ENCODE measurements around the gene FOXI1. TPM values are rescaled to one million over a fixed set of nuclear protein-coding genes. Genes with fewer than 3 reads are reported as not detected.

Gene FOXI1
- total RNA-seq, 4 donors from 2014 or later = not detected

- no peak overlapping the region for H3K4me3 ChIP-seq
- intact Hi-C loops (cut with DNase I; ENCODE audit: low total_unique reads) (no loop called here), in situ Hi-C loops (cut with MboI; ENCODE audit: low sequenced_read_pairs in 4 of 4) (no loop called here)
- no peaks in the 10 kb centered on the region for H3K4me1 ChIP-seq
- TF ChIP-seq CTCF (IDR thresholded peaks at IDR 0.05 in 4 of 5, conservative IDR thresholded peaks at IDR 0.05 in 1 of 5) (no peak), POLR2A (IDR thresholded peaks at IDR 0.05) (no peak)
- no peak overlapping the region for H3K27ac ChIP-seq
- no peak for DNase-seq
- no peaks in the 10 kb centered on the region for H3K9me3 ChIP-seq
- H3K27me3 ChIP-seq = no peaks in the 10 kb centered on the region
- no peak for ATAC-seq
- no peaks in the 10 kb centered on the region for H3K36me3 ChIP-seq
These were observed 27.3 kb downstream of the FOXI1 start for GRCh38 chr5:170132976-170133448.

GRCh38 chr5:170135796-170136490 is 30.2 kb downstream of the FOXI1 start:
- in situ Hi-C loops (cut with MboI; ENCODE audit: low sequenced_read_pairs in 4 of 4) (no loop called here), intact Hi-C loops (cut with DNase I; ENCODE audit: low total_unique reads) (no loop called here)
- H3K36me3 ChIP-seq = no peaks in the 10 kb centered on the region
- ATAC-seq (no peak), DNase-seq (no peak)
- no peaks in the 10 kb centered on the region for H3K27me3 ChIP-seq
- H3K4me1 ChIP-seq = no peaks in the 10 kb centered on the region
- no peak overlapping the region for H3K27ac ChIP-seq
- no peak overlapping the region for H3K4me3 ChIP-seq
- no peaks in the 10 kb centered on the region for H3K9me3 ChIP-seq
- TF ChIP-seq POLR2A (IDR thresholded peaks at IDR 0.05) = no peak
- TF ChIP-seq CTCF (IDR thresholded peaks at IDR 0.05 in 4 of 5, conservative IDR thresholded peaks at IDR 0.05 in 1 of 5) = no peak

- Histone ChIP-seq H3K4me3 (no peak overlapping the region), H3K4me1 (no peaks in the 10 kb centered on the region), H3K27me3 (no peaks in the 10 kb centered on the region), H3K27ac (no peak overlapping the region), H3K9me3 (no peaks in the 10 kb centered on the region), H3K36me3 (no peaks in the 10 kb centered on the region)
- TF ChIP-seq CTCF (IDR thresholded peaks at IDR 0.05 in 4 of 5, conservative IDR thresholded peaks at IDR 0.05 in 1 of 5) = no peak
- no peak for TF ChIP-seq POLR2A (IDR thresholded peaks at IDR 0.05)
- DNase-seq (no peak), ATAC-seq (no peak)
- in situ Hi-C loops (cut with MboI; ENCODE audit: low sequenced_read_pairs in 4 of 4) (no loop called here), intact Hi-C loops (cut with DNase I; ENCODE audit: low total_unique reads) (no loop called here)
These were observed 30.8 kb downstream of the FOXI1 start for GRCh38 chr5:170136506-170136905.

GRCh38 chr5:170137694-170138214 is 32.1 kb downstream of the FOXI1 start:
- in situ Hi-C loops (cut with MboI; ENCODE audit: low sequenced_read_pairs in 4 of 4) = no loop called here
- TF ChIP-seq CTCF (IDR thresholded peaks at IDR 0.05 in 4 of 5, conservative IDR thresholded peaks at IDR 0.05 in 1 of 5) = no peak
- TF ChIP-seq POLR2A (IDR thresholded peaks at IDR 0.05) = no peak
- DNase-seq = no peak

More at GRCh38 chr5:170137694-170138214, 32.1 kb downstream of the FOXI1 start:
- no peak for ATAC-seq
- no peaks in the 10 kb centered on the region for H3K4me1 ChIP-seq
- H3K27ac ChIP-seq = no peak overlapping the region
- H3K9me3 ChIP-seq = no peaks in the 10 kb centered on the region
- intact Hi-C loops (cut with DNase I; ENCODE audit: low total_unique reads) = no loop called here
- H3K4me3 ChIP-seq = no peak overlapping the region
- no peaks in the 10 kb centered on the region for H3K27me3 ChIP-seq
- no peaks in the 10 kb centered on the region for H3K36me3 ChIP-seq
